ENCODE data around the gene CTNNA3. TPM values are rescaled to one million over a fixed set of nuclear protein-coding genes. Genes with fewer than 3 reads are reported as not detected.

The CTNNA3 gene
- total RNA-seq, 1 experiment from 2014 or later = 0.85 TPM

DNA sequence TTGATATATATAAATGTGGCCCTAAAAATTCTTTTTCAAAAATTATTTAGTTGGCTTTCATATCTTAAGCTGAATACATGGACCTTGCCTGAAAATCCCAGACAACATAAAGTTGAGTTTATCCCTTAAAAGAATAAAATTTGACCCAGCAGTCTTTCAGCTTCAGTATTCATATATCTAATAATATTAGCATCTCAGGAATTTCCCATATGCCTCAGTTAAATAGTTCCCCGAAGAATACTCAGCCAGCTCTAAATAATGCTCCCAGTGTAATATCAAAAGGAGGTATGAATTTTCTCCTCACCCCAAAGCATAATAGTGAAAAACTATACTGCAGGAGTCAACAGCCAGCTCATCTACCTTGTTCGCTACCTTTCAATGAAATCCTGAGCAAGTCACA, 145.9 kb downstream of the CTNNA3 start:
- H3K4me1 ChIP-seq (ENCODE audit: control insufficient read depth, insufficient read depth, low read length) = no peaks in the 10 kb centered on the region
- no peaks in the 10 kb centered on the region for H3K27me3 ChIP-seq (ENCODE audit: control insufficient read depth, insufficient read depth, low read length)
- no peaks in the 10 kb centered on the region for H3K9me3 ChIP-seq (ENCODE audit: control insufficient read depth, insufficient read depth, low read depth, low read length)
- TF ChIP-seq SIN3A (IDR thresholded peaks at IDR 0.05; ENCODE audit: borderline replicate concordance, insufficient read depth, low read depth, low read length) (no peak), TCF7L2 (IDR thresholded peaks at IDR 0.05; ENCODE audit: low read depth, low read length) (no peak), POLR2AphosphoS5 (IDR thresholded peaks at IDR 0.05; ENCODE audit: low read depth, low read length) (no peak)
- TF ChIP-seq, protein P1, sequence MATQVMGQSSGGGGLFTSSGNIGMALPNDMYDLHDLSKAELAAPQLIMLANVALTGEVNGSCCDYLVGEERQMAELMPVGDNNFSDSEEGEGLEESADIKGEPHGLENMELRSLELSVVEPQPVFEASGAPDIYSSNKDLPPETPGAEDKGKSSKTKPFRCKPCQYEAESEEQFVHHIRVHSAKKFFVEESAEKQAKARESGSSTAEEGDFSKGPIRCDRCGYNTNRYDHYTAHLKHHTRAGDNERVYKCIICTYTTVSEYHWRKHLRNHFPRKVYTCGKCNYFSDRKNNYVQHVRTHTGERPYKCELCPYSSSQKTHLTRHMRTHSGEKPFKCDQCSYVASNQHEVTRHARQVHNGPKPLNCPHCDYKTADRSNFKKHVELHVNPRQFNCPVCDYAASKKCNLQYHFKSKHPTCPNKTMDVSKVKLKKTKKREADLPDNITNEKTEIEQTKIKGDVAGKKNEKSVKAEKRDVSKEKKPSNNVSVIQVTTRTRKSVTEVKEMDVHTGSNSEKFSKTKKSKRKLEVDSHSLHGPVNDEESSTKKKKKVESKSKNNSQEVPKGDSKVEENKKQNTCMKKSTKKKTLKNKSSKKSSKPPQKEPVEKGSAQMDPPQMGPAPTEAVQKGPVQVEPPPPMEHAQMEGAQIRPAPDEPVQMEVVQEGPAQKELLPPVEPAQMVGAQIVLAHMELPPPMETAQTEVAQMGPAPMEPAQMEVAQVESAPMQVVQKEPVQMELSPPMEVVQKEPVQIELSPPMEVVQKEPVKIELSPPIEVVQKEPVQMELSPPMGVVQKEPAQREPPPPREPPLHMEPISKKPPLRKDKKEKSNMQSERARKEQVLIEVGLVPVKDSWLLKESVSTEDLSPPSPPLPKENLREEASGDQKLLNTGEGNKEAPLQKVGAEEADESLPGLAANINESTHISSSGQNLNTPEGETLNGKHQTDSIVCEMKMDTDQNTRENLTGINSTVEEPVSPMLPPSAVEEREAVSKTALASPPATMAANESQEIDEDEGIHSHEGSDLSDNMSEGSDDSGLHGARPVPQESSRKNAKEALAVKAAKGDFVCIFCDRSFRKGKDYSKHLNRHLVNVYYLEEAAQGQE (IDR thresholded peaks at IDR 0.05; ENCODE audit: insufficient read depth in 1 of 2, low read depth in 2 of 2, low read length in 1 of 2) = no peak
- TF ChIP-seq, protein P2, sequence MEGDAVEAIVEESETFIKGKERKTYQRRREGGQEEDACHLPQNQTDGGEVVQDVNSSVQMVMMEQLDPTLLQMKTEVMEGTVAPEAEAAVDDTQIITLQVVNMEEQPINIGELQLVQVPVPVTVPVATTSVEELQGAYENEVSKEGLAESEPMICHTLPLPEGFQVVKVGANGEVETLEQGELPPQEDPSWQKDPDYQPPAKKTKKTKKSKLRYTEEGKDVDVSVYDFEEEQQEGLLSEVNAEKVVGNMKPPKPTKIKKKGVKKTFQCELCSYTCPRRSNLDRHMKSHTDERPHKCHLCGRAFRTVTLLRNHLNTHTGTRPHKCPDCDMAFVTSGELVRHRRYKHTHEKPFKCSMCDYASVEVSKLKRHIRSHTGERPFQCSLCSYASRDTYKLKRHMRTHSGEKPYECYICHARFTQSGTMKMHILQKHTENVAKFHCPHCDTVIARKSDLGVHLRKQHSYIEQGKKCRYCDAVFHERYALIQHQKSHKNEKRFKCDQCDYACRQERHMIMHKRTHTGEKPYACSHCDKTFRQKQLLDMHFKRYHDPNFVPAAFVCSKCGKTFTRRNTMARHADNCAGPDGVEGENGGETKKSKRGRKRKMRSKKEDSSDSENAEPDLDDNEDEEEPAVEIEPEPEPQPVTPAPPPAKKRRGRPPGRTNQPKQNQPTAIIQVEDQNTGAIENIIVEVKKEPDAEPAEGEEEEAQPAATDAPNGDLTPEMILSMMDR (IDR thresholded peaks at IDR 0.05) = no peak
- POLR2A ChIA-PET = no interaction called here
- DNase-seq (ENCODE audit: low read depth, low spot score) (no peak), ATAC-seq (no peak)
- no peak overlapping the region for H3K27ac ChIP-seq (ENCODE audit: low read length)
- intact Hi-C loops (cut with micrococcal nuclease; ENCODE audit: unreplicated experiment) (no loop called here), in situ Hi-C loops (cut with HindIII; ENCODE audit: low pct_unique_long_range_greater_than_20kb, low sequenced_read_pairs) (no loop called here)
- BruUV-seq (replicated peaks) = no TSS peak
- no peak overlapping the region for H3K4me3 ChIP-seq (ENCODE audit: low read depth in 2 of 2, low read length in 2 of 2)
- no peaks in the 10 kb centered on the region for H3K36me3 ChIP-seq (ENCODE audit: control insufficient read depth, insufficient read depth, low read length)
- CTCF ChIA-PET = interaction anchor here (0.7 kb wide), 1 partner anchor 16 kb away, joined by 5 read pairs; no protein-coding TSS in a partner anchor

GRCh38 chr10:67549390-67549789, 146.6 kb downstream of the CTNNA3 start:
- no peaks in the 10 kb centered on the region for H3K9me3 ChIP-seq (ENCODE audit: control insufficient read depth, insufficient read depth, low read depth, low read length)
- in situ Hi-C loops (cut with HindIII; ENCODE audit: low pct_unique_long_range_greater_than_20kb, low sequenced_read_pairs) = no loop called here
- ATAC-seq (no peak), DNase-seq (ENCODE audit: low read depth, low spot score) (no peak)
- ChIA-PET POLR2A (no interaction called here), CTCF (no interaction called here)
- no TSS peak for BruUV-seq (replicated peaks)
- no peak overlapping the region for H3K4me3 ChIP-seq (ENCODE audit: low read depth in 2 of 2, low read length in 2 of 2)
- TF ChIP-seq POLR2AphosphoS5 (IDR thresholded peaks at IDR 0.05; ENCODE audit: low read depth, low read length) (no peak), SIN3A (IDR thresholded peaks at IDR 0.05; ENCODE audit: borderline replicate concordance, insufficient read depth, low read depth, low read length) (no peak), TCF7L2 (IDR thresholded peaks at IDR 0.05; ENCODE audit: low read depth, low read length) (no peak)
- TF ChIP-seq, protein P2 (IDR thresholded peaks at IDR 0.05) = no peak
- TF ChIP-seq, protein P1 (IDR thresholded peaks at IDR 0.05; ENCODE audit: insufficient read depth in 1 of 2, low read depth in 2 of 2, low read length in 1 of 2) = no peak
- H3K27ac ChIP-seq (ENCODE audit: low read length) = no peak overlapping the region
- H3K27me3 ChIP-seq (ENCODE audit: control insufficient read depth, insufficient read depth, low read length) = no peaks in the 10 kb centered on the region
- intact Hi-C loops (cut with micrococcal nuclease; ENCODE audit: unreplicated experiment) = no loop called here
- no peaks in the 10 kb centered on the region for H3K36me3 ChIP-seq (ENCODE audit: control insufficient read depth, insufficient read depth, low read length)
- no peaks in the 10 kb centered on the region for H3K4me1 ChIP-seq (ENCODE audit: control insufficient read depth, insufficient read depth, low read length)
